Measurements from ENCODE around the gene PWP1.

DNA sequence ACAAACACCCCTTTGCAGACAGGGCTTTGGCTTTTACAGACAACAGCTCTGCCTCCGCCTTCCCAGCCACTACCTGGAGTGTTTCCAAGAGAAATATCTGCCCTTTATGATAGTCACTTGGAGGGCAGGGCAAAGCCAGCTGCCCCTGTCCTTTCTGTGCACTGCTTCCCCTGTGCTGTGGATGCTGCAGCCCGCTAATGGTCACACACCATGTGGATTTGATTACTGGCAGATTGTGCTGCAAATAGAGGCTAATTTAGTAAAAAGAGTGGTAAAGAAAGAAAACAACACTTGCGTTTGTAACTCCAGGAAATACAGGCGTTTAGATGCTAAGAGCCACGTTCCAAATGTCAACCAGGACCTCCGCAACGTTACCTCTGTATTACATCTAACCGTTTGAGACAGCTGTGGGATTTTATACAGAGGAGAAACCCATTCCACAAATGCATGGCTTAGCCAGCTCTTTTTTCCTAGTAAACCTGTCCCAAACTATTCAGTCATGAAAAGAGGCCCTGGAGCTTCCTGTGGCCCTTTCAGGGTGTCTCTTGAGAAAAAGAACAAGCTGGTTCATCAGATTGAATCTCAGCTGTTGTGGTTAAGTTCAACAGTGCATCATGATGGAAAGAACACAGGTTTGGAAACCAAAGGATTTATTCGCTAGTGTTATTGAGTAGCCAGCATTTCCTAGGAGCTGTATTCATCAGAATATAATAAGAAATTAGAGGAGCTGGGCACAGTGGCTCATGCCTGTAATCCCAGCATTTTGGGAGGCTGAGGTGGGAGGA is 30.1 kb upstream of the PWP1 start:
- TF ChIP-seq ZNF24 (IDR thresholded peaks at IDR 0.05) (no peak), EZH2 (IDR thresholded peaks at IDR 0.05; ENCODE audit: borderline replicate concordance, control insufficient read depth, low read depth, low read length) (no peak), FOS (IDR thresholded peaks at IDR 0.05; ENCODE audit: borderline replicate concordance, extremely low read depth, insufficient read length) (no peak)
- TF ChIP-seq, protein P1, sequence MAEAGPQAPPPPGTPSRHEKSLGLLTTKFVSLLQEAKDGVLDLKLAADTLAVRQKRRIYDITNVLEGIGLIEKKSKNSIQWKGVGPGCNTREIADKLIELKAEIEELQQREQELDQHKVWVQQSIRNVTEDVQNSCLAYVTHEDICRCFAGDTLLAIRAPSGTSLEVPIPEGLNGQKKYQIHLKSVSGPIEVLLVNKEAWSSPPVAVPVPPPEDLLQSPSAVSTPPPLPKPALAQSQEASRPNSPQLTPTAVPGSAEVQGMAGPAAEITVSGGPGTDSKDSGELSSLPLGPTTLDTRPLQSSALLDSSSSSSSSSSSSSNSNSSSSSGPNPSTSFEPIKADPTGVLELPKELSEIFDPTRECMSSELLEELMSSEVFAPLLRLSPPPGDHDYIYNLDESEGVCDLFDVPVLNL (IDR thresholded peaks at IDR 0.05; ENCODE audit: low read depth, low read length), result no peak
- TF ChIP-seq, protein P2, sequence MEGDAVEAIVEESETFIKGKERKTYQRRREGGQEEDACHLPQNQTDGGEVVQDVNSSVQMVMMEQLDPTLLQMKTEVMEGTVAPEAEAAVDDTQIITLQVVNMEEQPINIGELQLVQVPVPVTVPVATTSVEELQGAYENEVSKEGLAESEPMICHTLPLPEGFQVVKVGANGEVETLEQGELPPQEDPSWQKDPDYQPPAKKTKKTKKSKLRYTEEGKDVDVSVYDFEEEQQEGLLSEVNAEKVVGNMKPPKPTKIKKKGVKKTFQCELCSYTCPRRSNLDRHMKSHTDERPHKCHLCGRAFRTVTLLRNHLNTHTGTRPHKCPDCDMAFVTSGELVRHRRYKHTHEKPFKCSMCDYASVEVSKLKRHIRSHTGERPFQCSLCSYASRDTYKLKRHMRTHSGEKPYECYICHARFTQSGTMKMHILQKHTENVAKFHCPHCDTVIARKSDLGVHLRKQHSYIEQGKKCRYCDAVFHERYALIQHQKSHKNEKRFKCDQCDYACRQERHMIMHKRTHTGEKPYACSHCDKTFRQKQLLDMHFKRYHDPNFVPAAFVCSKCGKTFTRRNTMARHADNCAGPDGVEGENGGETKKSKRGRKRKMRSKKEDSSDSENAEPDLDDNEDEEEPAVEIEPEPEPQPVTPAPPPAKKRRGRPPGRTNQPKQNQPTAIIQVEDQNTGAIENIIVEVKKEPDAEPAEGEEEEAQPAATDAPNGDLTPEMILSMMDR (IDR thresholded peaks at IDR 0.05 in 2 of 3, conservative IDR thresholded peaks at IDR 0.05 in 1 of 3; ENCODE audit: control insufficient read depth in 2 of 3, extremely low read depth in 1 of 3, insufficient read depth in 1 of 3, low read depth in 3 of 3, low read length in 3 of 3), result no peak
- TF ChIP-seq, protein P3, sequence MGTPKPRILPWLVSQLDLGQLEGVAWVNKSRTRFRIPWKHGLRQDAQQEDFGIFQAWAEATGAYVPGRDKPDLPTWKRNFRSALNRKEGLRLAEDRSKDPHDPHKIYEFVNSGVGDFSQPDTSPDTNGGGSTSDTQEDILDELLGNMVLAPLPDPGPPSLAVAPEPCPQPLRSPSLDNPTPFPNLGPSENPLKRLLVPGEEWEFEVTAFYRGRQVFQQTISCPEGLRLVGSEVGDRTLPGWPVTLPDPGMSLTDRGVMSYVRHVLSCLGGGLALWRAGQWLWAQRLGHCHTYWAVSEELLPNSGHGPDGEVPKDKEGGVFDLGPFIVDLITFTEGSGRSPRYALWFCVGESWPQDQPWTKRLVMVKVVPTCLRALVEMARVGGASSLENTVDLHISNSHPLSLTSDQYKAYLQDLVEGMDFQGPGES (IDR thresholded peaks at IDR 0.05), result no peak

Measured in GM12878 (cell line).